Ovary (tissue), 9 donors: ENCODE data around the gene EVX1. TPM values are rescaled to one million over a fixed set of nuclear protein-coding genes. Genes with fewer than 3 reads are reported as not detected.

Experiments used
- DNase-seq, 5 donors: peaks; one replicate each; pipeline ENCODE4 v3.0.0-alpha.2; 2019 to 2020
- H3K27ac ChIP-seq, 2 donors: fragments of 200-600 bp; one replicate each; pipeline versions ENCODE4 v1.5.1 to v1.8.0; 2019 to 2022
- H3K27me3 ChIP-seq: fragments of 200-600 bp; one replicate; pipeline ENCODE4 v1.8.0; 2022
- H3K36me3 ChIP-seq: fragments of 200-600 bp; sonication (generic); one replicate; pipeline ENCODE4 v1.5.1; 2019
- H3K4me1 ChIP-seq: one replicate; pipeline ENCODE4 v1.8.1; 2013; ENCODE audit warnings: mild to moderate bottlenecking, moderate library complexity; ENCODE audit not compliant: insufficient read depth
- H3K4me3 ChIP-seq: fragments of 200-600 bp; sonication (generic); one replicate; pipeline ENCODE4 v1.5.1; 2017
- H3K9me3 ChIP-seq, 2 donors: fragments of 200-600 bp in 1 of 2; sonication (generic) in 1 of 2; one replicate each; pipeline versions ENCODE4 v1.5.1 to v1.8.1; 2013 to 2019; ENCODE audit warnings: mild to moderate bottlenecking in 1 of 2, moderate library complexity in 1 of 2
- EP300 ChIP-seq: sonication (generic); formaldehyde crosslinking; IDR thresholded peaks from one replicate; pipeline ENCODE4 v1.6.1; 2017; ENCODE audit warnings: antibody characterized with exemption
- POLR2A ChIP-seq: fragments of 450-650 bp; IDR thresholded peaks from one replicate; pipeline ENCODE4 v1.6.1; 2017; ENCODE audit warnings: antibody characterized with exemption, mild to moderate bottlenecking, moderate library complexity
- WGBS, 3 donors: extraction: QIAGEN DNeasy Blood & Tissue Kit in 1 of 3; methylation state at CpG; one replicate each; pipeline versions ENCODE4 v1.1.5 to v1.1.7; 2013 to 2017; 5-methylcytosine and 5-hydroxymethylcytosine counted together
- intact Hi-C, 4 donors: fragments of 100-400 bp; cut with DNase I; formaldehyde crosslinking; loops; one replicate each; pipeline versions ENCODE4 v1.11.0 to v1.15.1; 2022 to 2023
- polyA plus RNA-seq, 2 donors: library from polyadenylated mRNA; stranded (reverse); fragments of 200-250 nt in 1 of 2; fragments of 350-450 nt in 1 of 2; fragmentation: Illumina TruSeq in 1 of 2; extraction: RNeasy Lipid Tissue Mini Kit (QIAGEN cat#74804) in 1 of 2; gene quantifications; one replicate each; pipeline ENCODE4 v1.2.3, GENCODE V29; 2013 to 2014
- total RNA-seq, 7 donors: library from RNA; depleted of rRNA in 2 of 7; stranded (reverse); fragments of >200 nt in 2 of 7; fragmentation: NEBNext Ultra II Directional in 3 of 7; extraction: Animal tissue kit (Norgen Biotek cat#: 25700) in 3 of 7; gene quantifications; one replicate each; pipeline versions ENCODE4 v1.1.0 to v1.2.4, GENCODE V29; 2016 to 2023
- TF ChIP-seq, protein P1 (sequence below), 3 donors: fragments of 450-650 bp in 2 of 3; fragments of 200-600 bp in 1 of 3; IDR thresholded peaks; one replicate each; pipeline versions ENCODE4 v1.5.1 to v1.8.0; 2016 to 2022; ENCODE audit warnings: antibody characterized with exemption in 3 of 3, mild to moderate bottlenecking in 1 of 3
- donor health status: DM: no; HTN: no; CAD: no; lungs with moderate emphysema.
- donor health status: DM: no; HTN: no; CAD: no.
- donor health status: Bipolar disorder and iron deficiency.
- donor health status: DM: yes; HTN: yes; CAD: no.
- donor health status: DM: no; HTN: no; CAD: no.
- donor health status: DM: yes; HTN: yes; CAD: no.

The EVX1 gene
- total and polyA plus RNA-seq, 9 donors: not detected

- peak overlapping the region; percentile 35 for H3K4me3 ChIP-seq
- WGBS, 3 donors: 2 to 9% (median 4%) methylated on average over 62 to 66 of the region's 66 CpGs
- peaks cover 7% of the 10 kb centered on the region for H3K4me1 ChIP-seq
- H3K27me3 ChIP-seq: no peaks in the 10 kb centered on the region
- TF ChIP-seq EP300 (no peak), POLR2A (no peak)
- TF ChIP-seq, protein P1, sequence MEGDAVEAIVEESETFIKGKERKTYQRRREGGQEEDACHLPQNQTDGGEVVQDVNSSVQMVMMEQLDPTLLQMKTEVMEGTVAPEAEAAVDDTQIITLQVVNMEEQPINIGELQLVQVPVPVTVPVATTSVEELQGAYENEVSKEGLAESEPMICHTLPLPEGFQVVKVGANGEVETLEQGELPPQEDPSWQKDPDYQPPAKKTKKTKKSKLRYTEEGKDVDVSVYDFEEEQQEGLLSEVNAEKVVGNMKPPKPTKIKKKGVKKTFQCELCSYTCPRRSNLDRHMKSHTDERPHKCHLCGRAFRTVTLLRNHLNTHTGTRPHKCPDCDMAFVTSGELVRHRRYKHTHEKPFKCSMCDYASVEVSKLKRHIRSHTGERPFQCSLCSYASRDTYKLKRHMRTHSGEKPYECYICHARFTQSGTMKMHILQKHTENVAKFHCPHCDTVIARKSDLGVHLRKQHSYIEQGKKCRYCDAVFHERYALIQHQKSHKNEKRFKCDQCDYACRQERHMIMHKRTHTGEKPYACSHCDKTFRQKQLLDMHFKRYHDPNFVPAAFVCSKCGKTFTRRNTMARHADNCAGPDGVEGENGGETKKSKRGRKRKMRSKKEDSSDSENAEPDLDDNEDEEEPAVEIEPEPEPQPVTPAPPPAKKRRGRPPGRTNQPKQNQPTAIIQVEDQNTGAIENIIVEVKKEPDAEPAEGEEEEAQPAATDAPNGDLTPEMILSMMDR (IDR thresholded peaks at IDR 0.05): no peak
- peak in 2 of 5 donors; percentile 45 to 58 for DNase-seq
- no peaks in the 10 kb centered on the region for H3K36me3 ChIP-seq
- H3K27ac ChIP-seq: no peak overlapping the region
- intact Hi-C loops: no loop called here
- H3K9me3 ChIP-seq: no peaks in the 10 kb centered on the region
Observed at GRCh38 chr7:27235387-27236311, 7.0 kb upstream of the EVX1 start.

DNA sequence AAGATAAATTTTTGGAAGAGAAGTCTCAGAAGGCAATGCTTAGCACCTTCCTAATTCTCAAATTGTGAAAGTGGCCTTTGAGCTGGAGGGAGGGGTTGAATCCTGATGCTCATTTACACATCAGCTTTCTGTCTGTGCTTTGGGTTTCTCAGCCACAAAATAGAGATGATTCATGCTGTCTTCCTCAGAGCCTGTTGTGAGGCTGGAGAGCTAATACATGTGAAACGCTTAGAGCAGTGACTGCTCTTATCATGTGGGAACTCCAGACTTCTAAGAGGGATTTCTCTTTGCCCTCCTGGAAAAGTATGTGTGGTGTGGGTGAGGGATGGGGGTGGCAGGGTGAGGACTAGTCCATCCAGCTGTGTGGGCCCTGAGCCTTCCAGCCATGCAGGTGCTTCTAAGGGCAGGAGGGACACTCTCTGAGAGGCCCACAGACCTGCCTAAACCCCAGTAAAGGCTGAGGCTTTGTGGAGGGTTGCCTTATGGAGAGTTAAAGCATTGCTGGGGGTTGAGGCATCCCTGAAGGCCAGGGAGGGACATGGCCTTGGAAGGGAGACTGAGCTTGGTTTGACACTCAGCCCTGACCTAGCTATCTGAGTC, 4.8 kb upstream of the EVX1 start:
- Histone ChIP-seq H3K36me3 (no peaks in the 10 kb centered on the region), H3K4me1 (peaks cover 8% of the 10 kb centered on the region), H3K4me3 (no peak overlapping the region), H3K9me3 (no peaks in the 10 kb centered on the region), H3K27me3 (peaks cover 3% of the 10 kb centered on the region), H3K27ac (no peak overlapping the region)
- TF ChIP-seq EP300 (no peak), POLR2A (no peak)
- TF ChIP-seq, protein P1 (IDR thresholded peaks at IDR 0.05): no peak
- WGBS, 3 donors: 85 to 88% (median 88%) methylated on average over 1 of the region's 1 CpG
- DNase-seq: no peak
- intact Hi-C loops: no loop called here

- intact Hi-C loops: no loop called here
- TF ChIP-seq, protein P1 (IDR thresholded peaks at IDR 0.05): no peak
- TF ChIP-seq POLR2A: no peak
- TF ChIP-seq EP300: no peak
- H3K4me3 ChIP-seq: no peak overlapping the region
- H3K27ac ChIP-seq: no peak overlapping the region
- no peaks in the 10 kb centered on the region for H3K36me3 ChIP-seq
- peaks cover 3% of the 10 kb centered on the region for H3K27me3 ChIP-seq
- peaks cover 10% of the 10 kb centered on the region for H3K4me1 ChIP-seq
- H3K9me3 ChIP-seq: no peaks in the 10 kb centered on the region
- 66 to 72% (median 68%) methylated on average over 15 of the region's 15 CpGs for WGBS, 3 donors
- DNase-seq: no peak
Observed at GRCh38 chr7:27238979-27239386, 3.6 kb upstream of the EVX1 start.

DNA sequence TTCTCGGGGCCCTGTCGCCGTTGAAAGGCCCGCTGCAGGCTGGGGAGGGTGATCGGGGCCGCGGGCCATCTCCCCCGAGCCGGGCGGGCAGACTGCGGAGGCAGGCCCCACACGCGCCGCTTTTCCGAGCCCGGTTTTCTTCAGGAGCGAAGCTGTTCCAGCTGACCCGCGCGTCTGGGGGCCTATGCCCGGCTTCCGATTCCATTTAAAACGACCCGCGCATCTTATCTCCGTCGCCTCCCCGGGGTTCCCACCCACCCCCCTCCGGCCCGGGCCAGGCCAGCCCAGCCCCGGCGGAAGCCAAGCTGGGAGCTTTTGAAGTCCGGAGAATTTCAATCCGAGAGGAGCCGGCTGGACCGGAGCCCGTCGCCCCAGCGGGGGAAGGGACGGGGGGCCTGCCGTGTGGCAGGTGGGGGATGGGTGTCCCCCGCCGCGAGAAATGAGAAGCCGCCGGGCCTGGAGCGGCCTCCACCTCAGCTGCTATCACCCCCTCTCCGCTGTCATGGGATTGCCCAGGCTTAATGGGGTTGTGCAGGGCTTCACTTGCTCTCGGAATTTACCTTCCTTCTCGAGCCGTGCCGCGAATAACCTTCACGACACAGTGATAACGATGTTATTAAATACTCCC, 3.1 kb upstream of the EVX1 start:
- no peak for DNase-seq
- 4 to 10% (median 6%) methylated on average over 44 to 55 of the region's 55 CpGs for WGBS, 3 donors
- Histone ChIP-seq H3K36me3 (no peaks in the 10 kb centered on the region), H3K4me1 (peaks cover 10% of the 10 kb centered on the region), H3K9me3 (no peaks in the 10 kb centered on the region), H3K27me3 (peaks cover 3% of the 10 kb centered on the region), H3K4me3 (no peak overlapping the region), H3K27ac (no peak overlapping the region)
- intact Hi-C loops: no loop called here
- no peak for TF ChIP-seq POLR2A
- no peak for TF ChIP-seq EP300
- TF ChIP-seq, protein P1 (IDR thresholded peaks at IDR 0.05): no peak
